Activated CD4-positive, alpha-beta memory T cell treated with anti-CD3 and anti-CD28 coated beads for 36 hours (primary cell): ENCODE results near the gene SLC30A9. TPM values are rescaled to one million over a fixed set of nuclear protein-coding genes. Genes with fewer than 3 reads are reported as not detected.

Source experiments
- CTCF ChIA-PET: fragments of 350-600 bp; sonication (Branson Sonifier 250); formaldehyde crosslinking; loops from one replicate; lab custom pipeline; 2021; ENCODE audit warnings: antibody characterized with exemption, inconsistent platforms; lab: Charles Lee
- POLR2A ChIA-PET: fragments of 350-600 bp; sonication (Branson Sonifier 250); formaldehyde crosslinking; loops from one replicate; lab custom pipeline; 2021; ENCODE audit warnings: antibody characterized with exemption; lab: Charles Lee
- DNase-seq: peaks from one replicate; pipeline ENCODE4 v3.0.0-alpha.2; 2020
- H3K27ac Mint-ChIP-seq: one replicate; pipeline ENCODE4 v1.8.0; 2021; ENCODE audit warnings: mixed read lengths
- H3K27me3 Mint-ChIP-seq: one replicate; pipeline ENCODE4 v1.8.0; 2021; ENCODE audit warnings: mixed read lengths
- H3K36me3 Mint-ChIP-seq: one replicate; pipeline ENCODE4 v1.8.0; 2021; ENCODE audit warnings: mixed read lengths
- H3K4me1 Mint-ChIP-seq: one replicate; pipeline ENCODE4 v1.8.0; 2021; ENCODE audit warnings: low read depth, mixed read lengths
- H3K4me3 Mint-ChIP-seq: one replicate; pipeline ENCODE4 v1.8.0; 2021; ENCODE audit warnings: mild to moderate bottlenecking, mixed read lengths
- H3K9me3 Mint-ChIP-seq: one replicate; pipeline ENCODE4 v1.8.0; 2021; ENCODE audit warnings: mixed read lengths
- intact Hi-C: fragments of 100-400 bp; cut with micrococcal nuclease; formaldehyde crosslinking; loops from one replicate; pipeline ENCODE4 v1.15.1; 2023
- total RNA-seq, 2 experiments: library from RNA; stranded (reverse); gene quantifications; one replicate each; pipeline ENCODE4 v1.2.3, GENCODE V29; 2021

SLC30A9 gene
- total RNA-seq, 2 experiments from 2014 or later: 43.3 to 48.3 TPM

DNA sequence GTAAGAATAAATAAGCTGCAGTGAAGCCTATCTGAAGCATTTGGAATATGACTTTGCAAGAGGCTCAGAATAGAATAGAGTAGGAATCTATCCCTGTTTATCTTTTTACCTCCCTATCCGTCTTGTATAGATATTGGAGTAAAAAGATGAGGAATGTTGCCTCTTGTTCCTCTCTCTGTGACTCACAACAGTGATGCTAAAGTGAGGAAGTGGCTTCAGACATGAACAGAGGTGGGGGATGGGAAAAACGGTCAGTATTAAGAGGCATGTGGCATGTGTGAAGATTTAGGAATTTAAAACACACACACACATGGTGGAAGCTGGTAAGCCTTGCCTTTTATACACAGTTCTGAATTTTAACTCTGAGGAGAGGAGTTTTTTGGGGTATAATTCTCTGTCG is 12.6 kb upstream of the SLC30A9 start:
- no peaks in the 10 kb centered on the region for H3K36me3 Mint-ChIP-seq
- CTCF ChIA-PET: interaction anchor here (0.6 kb wide), 1 partner anchor 14 kb away, joined by 5 read pairs; no protein-coding TSS in a partner anchor
- H3K27ac Mint-ChIP-seq: no peak overlapping the region
- intact Hi-C loops: no loop called here
- no peaks in the 10 kb centered on the region for H3K4me1 Mint-ChIP-seq
- POLR2A ChIA-PET: no interaction called here
- no peak overlapping the region for H3K4me3 Mint-ChIP-seq
- no peaks in the 10 kb centered on the region for H3K9me3 Mint-ChIP-seq
- no peak for DNase-seq
- no peaks in the 10 kb centered on the region for H3K27me3 Mint-ChIP-seq

- intact Hi-C loops: no loop called here
- Mint-ChIP-seq H3K27me3 (peaks cover 1% of the 10 kb centered on the region), H3K27ac (no peak within 1 kb of the TSS), H3K36me3 (no peaks in the 10 kb centered on the region), H3K9me3 (no peaks in the 10 kb centered on the region), H3K4me1 (no peaks in the 10 kb centered on the region), H3K4me3 (no peak within 1 kb of the TSS)
- ChIA-PET CTCF (interaction anchor here (1.0 kb wide), 1 partner anchor 14 kb away, joined by 3 read pairs; no protein-coding TSS in a partner anchor), POLR2A (no interaction called here)
- no peak for DNase-seq
These were observed 8.9 kb upstream of the SLC30A9 start, which contains the start of gene DCAF4L1 for GRCh38 chr4:41981456-41981855. DCAF4L1 (plus strand) TSS chr4:41981756; CDS start chr4:41981793, 37 bp downstream.

GRCh38 chr4:41982716-41983115 is 7.6 kb upstream of the SLC30A9 start:
- DNase-seq: no peak
- CTCF ChIA-PET: no interaction called here
- POLR2A ChIA-PET: no interaction called here
- no peaks in the 10 kb centered on the region for H3K4me1 Mint-ChIP-seq
- H3K4me3 Mint-ChIP-seq: no peak overlapping the region
- intact Hi-C loops: no loop called here
- H3K27ac Mint-ChIP-seq: no peak overlapping the region
- peaks cover 1% of the 10 kb centered on the region for H3K27me3 Mint-ChIP-seq
- no peaks in the 10 kb centered on the region for H3K9me3 Mint-ChIP-seq
- no peaks in the 10 kb centered on the region for H3K36me3 Mint-ChIP-seq

GRCh38 chr4:41985151-41985550 is 5.2 kb upstream of the SLC30A9 start:
- Mint-ChIP-seq H3K27ac (no peak overlapping the region), H3K4me3 (no peak overlapping the region), H3K27me3 (peaks cover 1% of the 10 kb centered on the region), H3K9me3 (no peaks in the 10 kb centered on the region), H3K36me3 (peaks cover under 1% of the 10 kb centered on the region), H3K4me1 (peaks cover 9% of the 10 kb centered on the region)
- intact Hi-C loops: no loop called here
- POLR2A ChIA-PET: no interaction called here
- CTCF ChIA-PET: no interaction called here
- DNase-seq: no peak

DNA sequence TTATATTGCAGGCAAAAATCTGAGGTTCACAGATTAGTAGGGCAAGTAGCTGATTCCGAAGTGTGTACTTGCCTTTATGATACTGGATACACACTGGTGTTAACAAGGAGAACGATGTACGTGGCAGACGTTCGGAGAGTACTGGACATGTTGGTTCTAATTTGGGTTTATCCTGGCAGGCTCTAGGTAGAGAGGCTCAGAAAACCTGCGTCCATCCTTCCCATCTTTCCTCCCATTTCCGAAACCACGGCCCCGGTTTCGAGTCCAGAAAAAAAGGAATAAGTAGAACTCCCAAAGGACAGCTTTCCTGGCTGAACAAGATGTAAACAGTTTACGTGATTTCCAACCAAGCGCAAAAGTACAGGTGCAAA is 351 bp upstream of the SLC30A9 start:
- intact Hi-C loops: loop anchor here (1.0 kb wide), 1 partner anchor 55 kb away; the partner anchor contains the start of gene TMEM33
- peaks cover 4% of the 10 kb centered on the region for H3K36me3 Mint-ChIP-seq
- no peaks in the 10 kb centered on the region for H3K9me3 Mint-ChIP-seq
- no peaks in the 10 kb centered on the region for H3K27me3 Mint-ChIP-seq
- H3K4me1 Mint-ChIP-seq: peaks cover 25% of the 10 kb centered on the region
- peak overlapping the region; percentile 98 for H3K4me3 Mint-ChIP-seq
- POLR2A ChIA-PET: interaction anchor here (0.6 to 3.0 kb wide), 3 partner anchors 49 to 55 kb away, joined by 3 to 10 read pairs (median 3); partner anchors contain the start of gene TMEM33
- H3K27ac Mint-ChIP-seq: peak overlapping the region; percentile 89
- CTCF ChIA-PET: interaction anchor here (0.8 kb wide), 1 partner anchor 11 kb away, joined by 3 read pairs; no protein-coding TSS in a partner anchor
- DNase-seq: no peak

DNA sequence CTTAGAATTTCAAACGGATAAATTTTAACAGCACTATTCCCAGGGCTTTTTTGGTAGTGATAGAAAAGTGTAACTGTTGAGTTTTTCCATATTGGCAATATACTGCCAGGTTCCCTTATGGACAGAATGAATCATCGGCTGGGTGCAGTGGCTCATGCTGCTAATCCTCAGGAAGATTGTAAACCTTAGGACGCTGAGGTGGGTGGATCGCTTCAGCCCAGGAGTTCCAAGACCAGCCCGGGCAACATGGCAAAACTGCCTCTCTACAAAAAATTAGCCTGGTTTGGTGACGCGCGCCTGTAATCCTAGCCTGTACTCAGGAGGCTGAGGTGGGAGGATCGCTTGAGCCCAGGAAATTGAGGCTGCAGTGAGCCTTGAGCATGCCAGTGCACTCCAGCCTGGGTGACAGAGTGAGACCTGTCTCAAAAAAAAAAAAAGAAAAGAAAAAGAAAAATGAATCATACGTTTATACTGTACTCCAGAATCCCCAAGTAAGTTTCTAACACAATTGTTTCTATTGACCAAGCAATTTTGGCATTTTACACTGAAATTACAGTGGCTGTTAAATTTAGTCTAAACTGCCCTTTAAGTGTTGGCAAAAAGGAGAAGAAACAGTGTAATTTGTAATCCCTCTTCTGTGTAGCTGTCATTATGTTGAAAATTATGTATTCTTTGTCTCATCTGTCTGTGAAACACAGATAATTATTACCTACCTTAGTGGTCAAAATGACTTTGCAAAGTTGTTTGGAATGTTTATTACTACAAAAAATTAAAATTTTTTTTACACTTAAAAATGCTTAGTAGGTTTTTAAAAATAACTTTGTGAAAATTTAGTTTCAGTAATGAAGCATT is 1.8 kb downstream of the SLC30A9 start:
- Mint-ChIP-seq H3K36me3 (peaks cover 4% of the 10 kb centered on the region), H3K9me3 (no peaks in the 10 kb centered on the region), H3K27ac (no peak overlapping the region), H3K4me3 (peak overlapping the region; percentile 98), H3K4me1 (peaks cover 28% of the 10 kb centered on the region), H3K27me3 (no peaks in the 10 kb centered on the region)
- ChIA-PET POLR2A (interaction anchor here (3.0 kb wide), 1 partner anchor 57 kb away, joined by 10 read pairs; the partner anchor contains the start of gene TMEM33), CTCF (no interaction called here)
- intact Hi-C loops: no loop called here
- no peak for DNase-seq

- H3K36me3 Mint-ChIP-seq: peaks cover 7% of the 10 kb centered on the region
- intact Hi-C loops: no loop called here
- H3K27ac Mint-ChIP-seq: no peak overlapping the region
- no peak overlapping the region for H3K4me3 Mint-ChIP-seq
- POLR2A ChIA-PET: no interaction called here
- CTCF ChIA-PET: no interaction called here
- peaks cover 31% of the 10 kb centered on the region for H3K4me1 Mint-ChIP-seq
- DNase-seq: no peak
- no peaks in the 10 kb centered on the region for H3K27me3 Mint-ChIP-seq
- H3K9me3 Mint-ChIP-seq: no peaks in the 10 kb centered on the region
These were observed 2.9 kb downstream of the SLC30A9 start for GRCh38 chr4:41992967-41993857.

DNA sequence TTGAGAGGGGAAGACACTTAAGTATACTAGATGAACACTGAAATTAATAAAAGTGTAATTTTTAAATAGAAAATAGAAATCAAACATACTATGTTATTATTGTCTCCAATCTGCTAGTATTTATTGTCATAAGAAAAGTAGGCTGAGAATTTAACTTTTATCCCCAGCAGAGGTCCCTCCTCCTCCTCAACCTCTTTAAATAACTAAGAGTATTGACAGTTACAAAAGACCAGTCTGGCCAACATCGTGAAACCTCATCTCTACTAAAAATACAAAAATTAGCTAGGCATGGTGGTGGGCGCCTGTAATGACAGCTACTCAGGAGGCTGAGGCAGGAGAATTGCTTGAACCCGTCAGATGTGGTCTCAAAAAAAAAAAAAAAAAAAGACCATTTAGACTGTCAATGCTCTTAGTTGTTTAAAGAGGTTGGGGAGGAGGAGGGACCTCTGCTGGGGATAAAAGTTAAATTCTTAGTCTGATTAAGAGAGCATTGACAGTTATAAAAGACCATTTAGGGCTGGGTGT is 4.2 kb downstream of the SLC30A9 start:
- DNase-seq: no peak
- H3K27ac Mint-ChIP-seq: no peak overlapping the region
- H3K4me1 Mint-ChIP-seq: peaks cover 25% of the 10 kb centered on the region
- ChIA-PET POLR2A (no interaction called here), CTCF (interaction anchor here (1.0 kb wide), 1 partner anchor 13 kb away, joined by 3 read pairs; the partner anchor contains the start of gene DCAF4L1)
- H3K4me3 Mint-ChIP-seq: no peak overlapping the region
- H3K27me3 Mint-ChIP-seq: no peaks in the 10 kb centered on the region
- intact Hi-C loops: no loop called here
- H3K36me3 Mint-ChIP-seq: peaks cover 7% of the 10 kb centered on the region
- H3K9me3 Mint-ChIP-seq: no peaks in the 10 kb centered on the region

DNA sequence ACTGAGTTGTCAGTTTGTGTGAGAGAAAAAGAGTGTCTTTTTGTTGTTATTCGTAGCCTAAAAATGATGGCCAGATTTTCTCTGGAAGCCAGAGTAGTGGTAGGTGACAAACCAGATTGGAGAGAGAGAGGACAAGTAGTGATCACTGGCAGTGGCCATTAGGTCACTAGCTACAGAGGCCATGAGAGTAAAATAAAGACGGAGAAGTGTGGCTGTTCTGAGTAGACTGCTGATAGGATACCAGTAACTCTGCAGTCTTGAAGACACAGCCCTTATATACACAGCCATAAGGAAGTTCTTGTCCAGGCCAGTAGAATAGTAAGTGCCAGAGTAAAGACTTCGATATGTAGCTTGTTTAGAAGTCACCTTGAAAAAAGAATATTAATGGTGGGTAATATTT is 7.7 kb downstream of the SLC30A9 start:
- Mint-ChIP-seq H3K27ac (no peak overlapping the region), H3K4me1 (peaks cover 14% of the 10 kb centered on the region), H3K36me3 (peaks cover 12% of the 10 kb centered on the region), H3K4me3 (no peak overlapping the region), H3K9me3 (no peaks in the 10 kb centered on the region), H3K27me3 (no peaks in the 10 kb centered on the region)
- ChIA-PET POLR2A (interaction anchor here (0.6 kb wide), 1 partner anchor 656 kb away, joined by 3 read pairs; no protein-coding TSS in a partner anchor), CTCF (no interaction called here)
- intact Hi-C loops: no loop called here
- DNase-seq: no peak

GRCh38 chr4:41999321-41999720 is 9.0 kb downstream of the SLC30A9 start:
- H3K27ac Mint-ChIP-seq: no peak overlapping the region
- CTCF ChIA-PET: interaction anchor here (0.6 kb wide), 1 partner anchor 155 kb away, joined by 4 read pairs; no protein-coding TSS in a partner anchor
- H3K4me3 Mint-ChIP-seq: no peak overlapping the region
- H3K27me3 Mint-ChIP-seq: no peaks in the 10 kb centered on the region
- DNase-seq: no peak
- H3K4me1 Mint-ChIP-seq: peaks cover 22% of the 10 kb centered on the region
- H3K9me3 Mint-ChIP-seq: no peaks in the 10 kb centered on the region
- H3K36me3 Mint-ChIP-seq: peaks cover 24% of the 10 kb centered on the region
- POLR2A ChIA-PET: no interaction called here
- intact Hi-C loops: no loop called here

GRCh38 chr4:42008011-42008786 is 17.9 kb downstream of the SLC30A9 start:
- Mint-ChIP-seq H3K27me3 (no peaks in the 10 kb centered on the region), H3K36me3 (peaks cover 40% of the 10 kb centered on the region), H3K27ac (no peak overlapping the region), H3K4me3 (no peak overlapping the region), H3K4me1 (peaks cover 16% of the 10 kb centered on the region), H3K9me3 (no peaks in the 10 kb centered on the region)
- no peak for DNase-seq
- intact Hi-C loops: no loop called here
- CTCF ChIA-PET: no interaction called here
- POLR2A ChIA-PET: no interaction called here
